ENCODE results near the gene LCE2B.
"Not testable (repeated sequence)": the region's sequence is repeated elsewhere in the genome, so short reads cannot be mapped to it uniquely, and the experiment has no call there.

The LCE2B gene, protein sequence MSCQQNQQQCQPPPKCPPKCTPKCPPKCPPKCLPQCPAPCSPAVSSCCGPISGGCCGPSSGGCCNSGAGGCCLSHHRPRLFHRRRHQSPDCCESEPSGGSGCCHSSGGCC

DNA sequence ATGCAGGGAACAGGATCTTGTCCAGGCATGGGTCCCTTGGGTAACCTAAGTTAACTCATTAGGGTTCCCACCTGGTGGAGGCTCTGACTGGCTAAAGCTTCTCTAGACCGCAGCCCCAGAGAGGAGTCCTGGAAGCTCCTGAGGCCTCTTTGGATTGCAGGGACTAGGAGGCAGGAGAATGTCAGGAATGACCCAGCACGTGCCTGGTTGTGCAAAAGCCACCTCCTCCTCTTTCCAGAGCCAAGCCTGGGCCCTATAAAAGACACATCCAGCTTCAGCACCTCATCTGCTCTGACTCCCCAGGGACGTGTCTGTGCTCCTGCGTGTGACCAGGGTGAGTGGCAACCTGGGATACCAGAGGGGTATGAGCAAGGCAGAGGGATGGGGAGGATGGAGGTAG lies at the start of gene LCE2B:
Gene LCE2B, plus strand, starts transcription at position 301 of the 400 bp plus-strand sequence. CDS start 721 bp downstream, outside the sequence.
- DNase-seq: not testable (repeated sequence)

DNA sequence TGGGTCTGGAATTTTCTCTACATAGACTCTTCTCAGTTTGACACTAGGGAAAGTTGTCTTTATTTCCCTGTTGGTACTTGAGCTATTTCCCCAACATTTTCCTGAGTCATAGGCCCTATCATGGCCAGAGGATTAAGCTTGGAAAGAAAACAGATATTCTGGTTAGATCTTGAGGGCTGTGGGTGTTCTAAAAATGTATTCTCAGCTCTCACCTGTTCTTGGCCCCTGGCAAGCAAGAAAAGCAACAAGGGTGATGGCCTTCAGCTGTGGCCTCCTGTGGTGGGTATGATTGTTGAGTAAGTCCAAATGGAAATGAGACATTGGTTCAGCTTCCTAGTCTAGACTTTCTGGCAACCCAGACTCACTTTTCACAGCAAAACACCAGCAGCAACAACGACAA lies 45.6 kb upstream of the LCE2B start:
- no peak for DNase-seq

DNA sequence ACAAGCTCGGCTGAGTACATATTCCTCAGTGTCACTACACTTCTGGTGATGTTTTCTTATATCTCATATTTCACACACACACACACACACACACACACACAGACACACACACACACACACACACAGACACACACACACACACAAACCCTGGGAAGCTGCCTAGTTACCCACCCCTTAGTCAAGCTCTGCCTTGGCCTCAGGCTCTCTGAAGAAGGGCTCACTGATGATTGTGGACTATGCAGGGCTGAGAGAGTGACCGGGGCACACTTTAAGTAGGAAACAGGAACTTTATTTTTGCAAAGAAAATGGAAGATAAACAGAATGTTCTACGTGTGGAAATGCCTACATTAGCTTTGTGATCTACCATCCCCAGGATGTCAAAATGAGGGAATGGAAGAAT lies 42.0 kb upstream of the LCE2B start:
- no peak for DNase-seq

DNA sequence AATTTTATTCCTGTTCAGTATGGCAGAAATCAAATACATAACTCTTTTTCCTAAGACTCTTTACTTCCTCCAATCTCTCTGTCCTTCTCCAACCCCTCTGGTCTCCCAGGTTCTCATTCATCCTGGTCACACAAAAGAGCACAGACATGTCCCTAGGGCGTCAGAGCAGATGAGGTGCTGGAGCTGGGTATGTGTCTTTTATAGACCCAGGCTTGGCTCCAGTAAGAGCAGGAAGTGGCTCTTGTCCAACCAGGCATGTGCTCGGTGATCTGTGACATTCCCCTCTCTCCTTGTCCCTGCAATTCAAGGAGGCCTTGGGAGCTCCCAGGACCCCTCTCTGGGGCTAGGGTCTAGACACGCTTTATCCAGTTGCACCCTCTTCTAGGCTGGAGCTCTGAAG lies 40.8 kb upstream of the LCE2B start:
- no peak for DNase-seq

DNA sequence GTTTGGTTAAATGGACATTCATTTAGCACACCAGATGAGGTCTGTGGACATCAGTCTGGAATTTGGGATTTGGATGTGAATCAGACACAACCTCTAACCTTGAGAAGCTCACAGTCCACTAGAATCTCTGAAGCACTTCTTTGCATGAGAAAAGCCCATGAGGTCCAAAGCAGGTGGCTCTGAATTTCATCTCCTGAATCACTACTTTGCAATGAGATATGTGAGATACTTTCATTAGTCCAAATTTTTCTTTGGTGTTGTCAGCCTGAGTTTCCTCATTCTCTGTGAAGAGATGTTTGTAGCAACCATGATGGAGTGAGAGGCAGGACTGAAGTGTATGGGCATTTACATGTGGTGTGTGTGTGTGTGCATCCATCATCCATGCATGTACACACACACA lies 39.3 kb upstream of the LCE2B start:
- DNase-seq: no peak

DNA sequence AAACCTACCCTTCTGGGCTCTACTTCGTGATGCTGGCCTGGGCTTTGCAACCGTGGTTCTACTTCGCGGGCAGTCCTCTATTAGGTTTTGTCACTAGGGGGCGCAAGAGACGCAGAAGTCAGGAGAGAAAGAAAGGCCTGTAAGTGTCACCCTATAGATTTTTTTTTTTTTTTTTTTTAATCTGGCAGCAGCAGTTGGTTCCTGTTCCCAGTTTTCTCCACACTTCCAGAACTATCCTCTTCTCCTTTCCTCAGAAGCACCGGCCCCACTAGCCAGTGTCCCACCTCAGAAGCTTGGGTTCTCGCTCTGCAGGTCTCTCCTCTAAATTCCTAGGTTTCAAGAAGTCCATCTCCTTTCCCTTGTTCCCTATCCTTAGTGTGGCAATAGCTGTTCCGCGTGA lies 31.8 kb upstream of the LCE2B start:
- peak; percentile 60 for DNase-seq

DNA sequence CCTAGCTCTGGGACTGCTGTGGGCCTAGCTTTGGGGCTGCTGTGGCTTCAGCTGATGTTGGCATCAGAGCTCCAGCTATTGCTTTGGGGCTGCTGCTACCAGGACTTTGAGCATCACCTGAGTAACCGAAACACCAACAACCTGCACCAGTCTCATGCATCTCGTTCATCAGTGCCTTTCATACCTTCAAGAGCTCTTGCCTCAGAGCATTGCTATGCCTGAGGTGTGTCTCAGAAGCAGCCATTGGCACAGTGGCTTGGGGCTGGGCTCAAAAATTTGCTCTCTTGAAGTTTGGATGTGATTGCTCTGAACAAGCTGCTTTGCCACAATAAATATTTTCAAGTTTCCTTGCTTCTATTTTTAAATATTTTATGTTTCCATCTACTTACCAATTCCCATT lies 29.5 kb upstream of the LCE2B start:
- DNase-seq: no peak

DNA sequence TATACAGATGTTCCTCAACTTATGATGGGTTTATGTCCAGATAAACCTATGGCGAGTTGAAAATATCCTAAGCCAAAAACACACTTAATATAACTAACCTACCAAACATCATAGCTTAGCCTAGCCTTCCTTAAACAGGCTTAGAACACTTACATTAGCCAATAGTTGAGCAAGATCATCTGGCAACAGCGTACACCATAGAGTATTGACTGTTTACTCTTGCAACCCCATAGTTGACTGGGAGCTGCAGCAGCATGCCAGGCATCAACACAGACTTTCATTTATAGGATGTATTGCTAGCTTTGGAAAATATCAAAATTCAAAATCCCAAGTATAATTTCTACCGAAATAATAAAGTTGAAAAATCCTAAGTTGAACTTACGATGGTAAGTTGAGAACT lies 28.2 kb upstream of the LCE2B start:
- DNase-seq: no peak

DNA sequence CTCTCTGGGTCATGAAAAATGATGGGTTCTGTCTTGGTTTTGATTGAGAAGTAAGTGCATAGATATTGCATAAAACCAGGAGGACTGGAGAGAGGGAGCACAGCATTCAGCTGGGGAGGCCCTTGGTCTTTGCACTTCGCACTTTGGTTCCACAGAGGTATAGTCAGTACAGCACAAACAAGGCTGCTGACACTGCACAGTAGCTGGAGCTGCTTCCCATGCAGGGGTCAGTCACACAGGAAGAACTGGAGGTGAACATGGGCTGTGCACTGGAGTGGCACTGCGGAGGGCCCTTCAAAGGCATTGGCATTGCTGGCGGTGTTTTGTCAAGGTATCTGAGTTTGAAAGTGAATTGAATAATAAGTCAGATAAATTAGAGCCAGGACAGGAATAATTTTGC lies 27.3 kb upstream of the LCE2B start:
- no peak for DNase-seq

DNA sequence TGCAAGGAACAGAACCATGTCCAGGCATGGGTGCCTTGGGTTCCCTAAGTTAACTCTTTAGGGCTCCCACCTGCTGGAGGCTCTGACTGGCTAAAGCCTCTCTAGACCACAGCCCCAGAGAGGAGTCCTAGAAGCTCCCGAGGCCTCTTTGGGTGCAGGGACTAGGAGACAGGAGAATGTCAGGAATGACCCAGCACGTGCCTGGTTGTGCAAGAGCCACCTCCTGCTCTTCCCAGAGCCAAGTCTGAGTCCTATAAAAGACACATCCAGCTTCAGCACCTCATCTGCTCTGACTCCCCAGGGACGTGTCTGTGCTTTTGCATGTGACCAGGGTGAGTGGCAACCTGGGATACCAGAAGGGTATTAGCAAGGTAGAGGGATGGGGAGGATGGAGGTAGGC lies 22.8 kb upstream of the LCE2B start, which contains the start of gene LCE2D:
Gene LCE2D, plus strand, starts transcription at position 283 of the 400 bp plus-strand sequence. CDS start 726 bp downstream, outside the sequence.
- DNase-seq: no peak

DNA sequence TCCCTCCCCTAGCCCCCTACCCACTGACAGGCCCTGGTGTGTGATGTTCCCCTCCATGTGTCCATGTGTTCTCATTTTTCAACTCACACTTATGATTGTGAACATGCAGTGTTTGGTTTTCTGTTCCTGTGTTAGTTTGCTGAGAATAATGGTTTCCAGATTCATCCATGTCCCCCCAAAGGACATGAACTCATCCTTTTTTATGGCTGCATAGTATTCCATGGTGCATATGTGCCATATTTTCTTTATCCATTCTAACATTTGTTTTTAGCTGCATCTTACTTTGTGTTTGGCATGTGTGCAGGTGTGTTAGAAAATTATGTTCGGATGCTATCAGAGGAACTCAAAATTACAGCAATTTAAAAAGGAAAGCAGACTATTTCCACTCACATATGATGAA lies 19.8 kb upstream of the LCE2B start:
- not testable (repeated sequence) for DNase-seq

DNA sequence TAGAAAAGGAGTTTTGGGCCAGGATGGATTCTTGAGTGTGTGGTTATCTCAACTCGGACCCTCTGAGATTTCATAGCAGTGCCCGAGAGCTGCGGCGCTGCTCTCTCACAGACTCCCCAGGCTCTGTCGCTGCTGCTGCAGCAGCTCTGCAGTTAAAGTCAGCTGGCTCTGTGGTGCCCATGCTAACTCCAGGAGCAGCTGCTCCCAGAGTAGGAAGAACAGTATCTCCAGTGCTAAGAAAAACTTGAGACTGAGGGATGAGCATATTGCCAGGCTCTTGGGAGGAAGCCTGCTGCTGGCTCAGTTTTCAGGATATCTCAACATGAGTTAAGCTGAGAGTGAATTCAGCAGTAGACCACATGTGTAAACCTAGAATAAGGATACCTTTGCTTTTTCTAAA lies 18.3 kb upstream of the LCE2B start:
- no peak for DNase-seq

DNA sequence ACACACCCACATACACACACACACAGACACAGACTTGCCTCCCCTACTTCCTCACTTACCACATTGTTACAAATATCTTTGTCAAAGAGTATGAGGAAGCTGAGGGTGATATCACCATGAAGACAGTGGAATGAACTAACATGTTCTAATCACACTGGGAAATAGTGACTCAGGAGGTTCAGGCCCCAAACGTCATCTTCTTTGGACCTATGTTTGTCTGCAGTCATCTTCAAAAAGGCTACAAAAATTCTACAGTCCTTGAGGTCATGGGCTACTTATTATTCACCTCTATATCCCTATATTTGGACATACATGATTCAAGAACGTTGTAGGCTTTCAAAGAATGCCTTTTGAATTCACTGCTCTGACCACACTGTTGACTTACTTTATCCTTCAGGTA lies 12.9 kb upstream of the LCE2B start:
- DNase-seq: no peak

DNA sequence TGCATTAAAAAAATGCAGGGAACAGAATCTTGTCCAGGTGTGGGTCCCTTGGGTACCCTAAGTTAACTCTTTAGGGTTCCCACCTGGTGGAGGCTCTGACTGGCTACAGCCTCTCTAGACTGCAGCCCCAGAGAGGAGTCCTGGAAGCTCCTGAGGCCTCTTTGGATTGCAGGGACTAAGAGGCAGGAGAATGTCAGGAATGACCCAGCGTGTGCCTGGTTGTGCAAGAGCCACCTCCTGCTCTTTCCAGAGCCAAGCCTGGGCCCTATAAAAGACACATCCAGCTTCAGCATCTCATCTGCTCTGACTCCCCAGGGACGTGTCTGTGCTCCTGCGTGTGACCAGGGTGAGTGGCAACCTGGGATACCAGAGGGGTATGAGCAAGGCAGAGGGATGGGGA lies 10.9 kb upstream of the LCE2B start, which contains the start of gene LCE2C:
Gene LCE2C, plus strand, starts transcription at position 297 of the 400 bp plus-strand sequence. CDS start 737 bp downstream, outside the sequence.
- not testable (repeated sequence) for DNase-seq

DNA sequence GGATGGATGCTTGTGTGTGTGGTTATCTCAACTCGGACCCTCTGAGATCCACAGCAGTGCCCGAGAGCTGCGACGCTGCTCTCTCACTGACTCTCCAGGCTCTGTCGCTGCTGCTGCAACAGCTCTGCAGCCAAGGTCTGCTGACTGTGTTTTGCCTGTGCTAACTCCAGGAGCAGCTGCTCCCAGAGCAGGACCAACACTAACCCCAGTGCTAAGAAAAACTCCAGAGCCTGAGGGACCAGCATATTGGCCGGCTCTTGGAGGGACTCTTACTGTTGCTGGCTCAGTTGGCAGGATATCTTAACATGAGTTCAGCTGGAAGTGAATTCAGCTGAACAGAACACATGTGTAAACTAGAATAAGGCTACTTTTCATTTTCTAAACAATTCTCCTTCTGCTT lies 6.5 kb upstream of the LCE2B start:
- DNase-seq: no peak

DNA sequence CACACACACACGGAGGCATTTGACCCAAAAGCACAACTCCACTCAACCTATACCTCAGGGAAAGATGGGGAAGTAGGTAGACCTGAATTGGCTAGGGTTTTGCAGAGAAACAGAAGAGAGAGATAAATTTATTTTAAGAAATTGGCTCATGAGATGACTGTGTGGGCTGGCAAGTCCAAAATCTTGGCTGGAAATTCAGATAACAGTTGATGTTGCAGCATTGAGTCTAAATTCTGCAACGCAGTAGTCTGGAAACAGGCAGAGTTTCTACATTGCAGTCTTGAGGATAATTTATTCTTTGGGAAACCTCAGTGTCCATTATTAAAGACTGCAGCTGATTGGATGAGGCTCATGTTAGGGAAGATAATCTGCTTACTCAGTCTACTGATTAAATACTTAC lies 4.3 kb upstream of the LCE2B start:
- no peak for DNase-seq

DNA sequence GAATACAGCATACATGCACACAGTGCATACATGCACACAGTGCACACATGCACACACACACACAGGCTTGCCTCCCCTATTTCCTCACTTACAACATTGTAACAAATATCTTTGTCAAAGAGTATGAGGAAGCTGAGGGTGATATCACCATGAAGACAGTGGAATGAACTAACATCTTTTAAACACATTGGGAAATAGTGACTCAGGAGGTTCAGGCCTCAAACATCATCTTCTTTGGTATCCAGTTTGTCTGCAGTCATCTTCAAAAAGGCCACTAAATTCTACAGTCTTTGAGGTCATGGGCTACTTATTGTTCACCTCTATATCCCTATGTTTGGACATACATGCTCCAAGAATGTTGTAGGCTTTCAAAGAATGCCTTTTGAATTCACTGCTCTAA lies 2.1 kb upstream of the LCE2B start:
- DNase-seq: no peak

DNA sequence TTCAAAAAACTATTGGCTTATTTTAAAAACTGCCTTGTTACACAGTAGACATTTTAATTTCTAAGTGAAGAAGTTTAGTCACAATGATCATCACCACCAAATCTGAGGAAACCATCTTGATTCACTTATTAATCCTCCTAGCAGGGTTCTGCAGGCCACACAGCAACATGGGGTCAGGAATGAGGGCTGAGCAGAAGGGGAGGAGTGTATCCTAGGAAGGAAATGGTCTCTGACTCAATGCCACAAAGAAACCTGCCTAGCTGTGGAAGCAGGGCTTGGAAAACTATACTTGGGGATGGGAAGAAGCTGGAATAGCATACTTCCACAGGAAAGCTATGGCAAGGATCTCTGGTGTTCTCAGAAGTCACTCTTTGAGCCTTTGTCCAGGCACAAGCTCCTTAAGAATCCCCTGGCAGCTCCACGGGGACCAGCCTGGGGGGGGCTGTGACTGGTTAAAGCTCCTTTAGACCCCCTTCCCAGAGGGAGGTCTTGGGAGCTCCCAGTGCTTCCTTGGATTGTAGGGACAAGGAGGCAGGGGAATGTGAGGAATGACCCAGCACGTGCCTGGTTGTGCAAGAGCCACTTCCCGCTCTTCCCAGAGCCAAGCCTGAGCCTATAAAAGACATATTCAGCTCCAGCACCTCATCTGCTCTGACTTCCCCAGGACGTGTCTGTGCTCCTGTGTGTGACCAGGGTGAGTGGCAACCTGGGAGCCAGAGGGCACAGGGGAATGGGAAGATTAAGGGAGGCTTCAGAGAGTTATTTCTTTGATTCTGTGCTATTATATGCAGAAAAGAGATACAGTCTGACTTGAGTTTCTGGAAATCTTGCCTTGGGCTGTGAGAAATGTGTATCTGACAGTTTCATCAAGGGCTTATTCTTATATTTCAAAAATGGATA lies 12.0 kb downstream of the LCE2B start, which contains the start of gene LCE2A:
Gene LCE2A, plus strand, starts transcription at position 645 of the 900 bp plus-strand sequence. CDS start 557 bp downstream, outside the sequence.
- no peak for DNase-seq

DNA sequence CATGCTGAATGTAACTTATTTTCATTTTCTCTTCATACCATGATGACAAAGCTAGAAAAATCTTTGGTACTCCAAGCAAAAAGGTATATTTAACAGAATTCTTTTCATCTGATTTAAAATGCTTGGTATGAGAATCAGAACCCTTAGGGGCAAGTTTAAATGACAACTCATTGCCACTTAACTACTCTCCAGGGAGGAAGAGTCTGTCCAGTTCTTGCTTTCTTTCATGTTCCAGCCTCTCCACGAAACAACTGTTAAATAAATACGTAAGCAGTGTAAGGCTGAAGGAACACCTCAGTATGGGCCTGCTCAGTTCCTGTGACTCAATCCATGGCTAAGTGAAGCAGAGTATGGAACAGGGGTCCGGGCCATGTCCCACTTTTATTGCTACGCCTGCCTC lies 13.8 kb downstream of the LCE2B start:
- no peak for DNase-seq

DNA sequence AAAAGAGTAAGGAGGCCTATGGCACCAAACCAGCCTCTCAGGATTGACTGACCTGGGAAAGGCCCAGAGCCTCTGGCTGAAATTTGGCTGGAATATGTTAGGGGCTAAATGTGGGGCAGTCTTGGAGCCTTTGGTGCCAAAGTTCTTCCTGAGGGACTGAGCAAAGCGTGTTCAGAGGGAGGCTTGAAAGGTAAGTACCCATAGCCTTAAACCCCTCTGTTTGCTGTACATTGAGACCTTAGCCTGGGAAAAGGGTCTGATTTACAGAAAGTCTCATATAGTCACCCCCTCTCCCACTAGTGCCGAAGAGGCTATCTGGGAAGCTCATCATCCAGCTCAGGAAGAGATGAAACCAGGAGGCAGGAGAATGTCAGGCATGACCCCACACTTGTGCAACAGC lies 21.9 kb downstream of the LCE2B start, which contains the start of gene LCE4A:
Gene LCE4A, plus strand, starts transcription at position 301 of the 400 bp plus-strand sequence. CDS start 916 bp downstream, outside the sequence.
- DNase-seq: no peak

DNA sequence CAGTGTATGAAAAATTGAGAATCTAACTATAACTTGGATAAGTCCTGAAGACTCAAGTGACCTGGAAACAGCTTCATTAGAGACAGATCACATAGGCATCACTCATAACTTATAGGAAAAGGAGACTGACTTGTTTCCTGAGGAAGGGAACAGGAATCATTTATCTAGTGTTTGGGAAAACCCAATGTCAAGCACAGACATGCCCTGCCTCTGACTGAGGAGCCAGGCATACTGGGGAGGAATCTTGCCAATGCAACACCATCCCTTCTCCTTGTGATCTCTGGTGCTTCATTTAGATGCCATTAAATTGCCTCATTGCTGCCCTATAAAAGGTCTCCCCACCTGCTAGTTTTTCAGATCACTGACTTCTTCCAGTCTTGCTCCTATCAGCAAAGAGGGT lies 32.3 kb downstream of the LCE2B start:
- DNase-seq: no peak

DNA sequence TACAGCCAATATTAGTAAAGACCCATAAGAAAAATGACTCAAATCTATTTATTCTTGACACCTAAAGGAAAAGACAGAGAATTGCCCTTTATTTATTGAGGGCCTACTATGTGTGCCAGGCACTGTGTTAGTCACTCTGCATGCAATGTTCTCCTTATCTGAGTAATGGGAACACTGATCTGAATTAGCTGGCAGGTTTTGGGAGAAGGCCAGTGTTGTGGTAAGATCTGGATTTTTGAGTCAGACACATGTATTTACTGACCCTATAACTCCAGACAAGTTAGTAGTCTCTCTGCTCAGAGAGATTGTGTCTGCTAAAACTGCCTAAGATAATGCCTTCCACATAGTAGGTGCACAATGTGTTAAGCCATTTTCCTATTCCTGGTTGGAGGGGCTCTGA lies 39.3 kb downstream of the LCE2B start:
- DNase-seq: no peak

DNA sequence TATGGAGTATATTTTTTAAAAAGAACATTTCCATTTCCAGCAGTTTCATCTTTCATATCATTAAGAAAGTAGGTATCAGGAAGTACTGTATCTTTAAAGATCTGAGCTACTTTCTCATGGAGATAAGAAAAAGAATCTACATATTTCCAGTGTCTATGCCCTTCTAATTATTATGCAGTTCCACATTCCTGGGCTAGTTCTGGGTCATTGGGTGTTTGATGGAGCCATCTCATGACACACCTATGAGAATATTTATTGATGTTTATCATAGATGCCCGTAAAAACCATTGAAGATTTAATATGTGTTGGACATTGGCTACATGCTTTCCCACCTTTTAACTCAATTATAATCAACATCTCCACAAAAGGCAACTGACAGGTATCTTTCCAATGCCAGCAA lies 43.1 kb downstream of the LCE2B start:
- DNase-seq: no peak

DNA sequence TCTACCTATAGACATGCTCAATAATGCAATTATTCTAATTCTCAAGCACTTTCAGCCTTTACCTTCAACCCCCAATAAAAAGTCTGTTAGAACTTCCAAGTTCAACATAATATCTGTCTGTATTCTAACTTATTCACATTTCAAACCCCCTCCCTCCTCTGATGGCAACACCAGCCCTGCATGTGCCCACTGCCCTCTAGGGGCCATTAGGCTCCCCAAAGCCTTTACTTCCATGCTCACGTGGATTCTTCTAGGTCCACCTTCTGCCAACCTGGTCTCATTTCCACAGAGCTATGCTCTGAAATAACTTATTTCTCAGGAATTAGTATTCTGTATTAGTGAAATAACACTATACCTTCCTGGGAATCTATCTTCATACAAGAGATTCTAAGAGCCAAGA lies 49.7 kb downstream of the LCE2B start:
- DNase-seq: no peak
